Peyer's patch (tissue), 4 donors: ENCODE data around the gene ARMH1.

ENCODE experiments used
- CTCF ChIP-seq, 6 experiments: fragments of 450-650 bp in 4 of 6; fragments of 200-600 bp in 2 of 6; sonication (generic) in 1 of 6; IDR thresholded peaks; one replicate each; pipeline ENCODE4 v1.5.1; 2017 to 2019; ENCODE audit warnings: antibody characterized with exemption in 6 of 6, mild to moderate bottlenecking in 3 of 6, moderate library complexity in 1 of 6
- POLR2A ChIP-seq, 2 donors: fragments of 450-650 bp; IDR thresholded peaks; one replicate each; pipeline ENCODE4 v1.5.1; 2017; ENCODE audit warnings: antibody characterized with exemption in 2 of 2, mild to moderate bottlenecking in 2 of 2, moderate library complexity in 2 of 2

GRCh38 chr1:44747878-44748277 lies 73.4 kb downstream of the ARMH1 start:
- TF ChIP-seq CTCF (IDR thresholded peaks at IDR 0.05) (no peak), POLR2A (IDR thresholded peaks at IDR 0.05) (no peak)
